PC-9 (cell line): ENCODE measurements around the gene ELMO1. TPM values are rescaled to one million over a fixed set of nuclear protein-coding genes. Genes with fewer than 3 reads are reported as not detected.

Experiments
- BruUV-seq: library from RNA; stranded (reverse); fragments of 400-500 nt; replicated peaks from 2 replicates; lab custom pipeline; 2021; lab: Mats Ljungman, UMichigan
- CTCF ChIA-PET: fragments of 300-600 bp; sonication (Branson Sonifier 250); formaldehyde crosslinking; loops from one replicate; lab custom pipeline; 2022; ENCODE audit warnings: antibody characterized with exemption; lab: Charles Lee
- POLR2A ChIA-PET: fragments of 300-600 bp; sonication (Branson Sonifier 250); formaldehyde crosslinking; loops from one replicate; lab custom pipeline; 2022; ENCODE audit warnings: antibody characterized with exemption; ENCODE audit not compliant: unreplicated experiment; lab: Charles Lee
- DNase-seq, 2 experiments: peaks; one replicate each; pipeline versions ENCODE4 v3.0.0 to v3.0.0-alpha.2; 2015 to 2022; ENCODE audit warnings: mixed read lengths in 1 of 2
- H2AFZ ChIP-seq: fragments of 200-600 bp; sonication (generic); 2 replicates; pipeline ENCODE4 v1.8.1; 2017; ENCODE audit warnings: antibody characterized with exemption
- H3F3A ChIP-seq: fragments of 200-600 bp; sonication (generic); 2 replicates; pipeline ENCODE4 v1.8.1; 2017; ENCODE audit warnings: antibody characterized with exemption, mild to moderate bottlenecking, low read depth; ENCODE audit not compliant: insufficient read depth
- H3K27ac ChIP-seq: fragments of 200-600 bp; sonication (generic); 2 replicates; pipeline ENCODE4 v1.6.1; 2016; ENCODE audit warnings: mixed run types
- H3K27me3 ChIP-seq: fragments of 200-600 bp; sonication (generic); 2 replicates; pipeline ENCODE4 v1.6.1; 2016; ENCODE audit warnings: low read depth, mixed run types; ENCODE audit not compliant: insufficient read depth
- H3K36me3 ChIP-seq: fragments of 200-600 bp; sonication (generic); 2 replicates; pipeline ENCODE4 v1.6.1; 2016; ENCODE audit warnings: low read depth, mixed run types
- H3K4me1 ChIP-seq: fragments of 200-600 bp; sonication (generic); replicated peaks from 2 replicates; pipeline ENCODE4 v1.6.1; 2016; ENCODE audit warnings: mixed run types; ENCODE audit not compliant: insufficient read depth
- H3K4me2 ChIP-seq: fragments of 200-600 bp; sonication (generic); 2 replicates; pipeline ENCODE4 v1.6.1; 2017; ENCODE audit warnings: mixed run types
- H3K4me3 ChIP-seq: fragments of 200-600 bp; sonication (generic); 2 replicates; pipeline ENCODE4 v1.6.1; 2016; ENCODE audit warnings: mixed run types
- H3K79me2 ChIP-seq: fragments of 200-600 bp; sonication (generic); 2 replicates; pipeline ENCODE4 v1.6.1; 2017; ENCODE audit warnings: low read depth, mixed run types
- H3K9me2 ChIP-seq: fragments of 200-600 bp; sonication (generic); 2 replicates; pipeline ENCODE4 v1.8.1; 2017; ENCODE audit warnings: mild to moderate bottlenecking; ENCODE audit not compliant: insufficient read depth
- H3K9me3 ChIP-seq: fragments of 200-600 bp; sonication (generic); 2 replicates; pipeline ENCODE4 v1.8.1; 2016; ENCODE audit warnings: low read depth; ENCODE audit not compliant: insufficient read depth
- H4K20me1 ChIP-seq: fragments of 200-600 bp; sonication (generic); 2 replicates; pipeline ENCODE4 v1.8.1; 2017; ENCODE audit not compliant: insufficient read depth
- EZH2 ChIP-seq: fragments of 200-600 bp; sonication (generic); IDR thresholded peaks from 2 replicates; pipeline ENCODE4 v1.8.0; 2017; ENCODE audit warnings: antibody characterized with exemption, low read depth
- intact Hi-C: fragments of 100-400 bp; cut with micrococcal nuclease; formaldehyde crosslinking; loops from one replicate; pipeline ENCODE4 v1.10.0; 2022; ENCODE audit not compliant: unreplicated experiment
- total RNA-seq: library from RNA; stranded (reverse); gene quantifications from 2 replicates; pipeline ENCODE4 v1.2.3, GENCODE V29; 2021
- TF ChIP-seq, protein P1 (sequence below): fragments of 200-600 bp; sonication (generic); conservative IDR thresholded peaks from 2 replicates; pipeline ENCODE4 v1.6.1; 2017; ENCODE audit warnings: mixed run types, antibody characterized with exemption, mild to moderate bottlenecking, moderate library complexity

Gene ELMO1
- total RNA-seq, 1 experiment from 2014 or later: 4.8 TPM

DNA sequence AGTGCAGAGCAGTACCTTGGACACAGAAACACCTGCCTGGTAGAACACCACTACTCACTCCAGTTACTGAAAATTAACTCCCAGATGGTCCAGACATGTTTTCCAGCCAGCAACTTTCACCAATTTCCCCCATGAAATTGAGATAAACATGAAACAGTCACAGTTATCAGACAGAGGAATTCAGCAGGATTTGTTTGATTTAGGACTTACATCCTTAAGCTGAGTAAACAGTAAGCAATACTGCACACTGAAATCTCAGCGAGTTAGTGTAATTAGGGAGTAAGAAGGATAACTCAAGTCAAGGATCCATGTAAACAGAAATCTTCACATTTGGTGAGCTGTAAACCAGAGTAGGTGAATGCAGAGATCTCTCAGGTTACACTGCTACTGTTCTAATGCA is 353.5 kb downstream of the ELMO1 start:
- no peaks in the 10 kb centered on the region for H3K9me2 ChIP-seq
- no peaks in the 10 kb centered on the region for H3K36me3 ChIP-seq
- DNase-seq: no peak
- no peaks in the 10 kb centered on the region for H3F3A ChIP-seq
- H3K4me1 ChIP-seq: no peaks in the 10 kb centered on the region
- intact Hi-C loops: no loop called here
- H3K9me3 ChIP-seq: no peaks in the 10 kb centered on the region
- ChIA-PET CTCF (no interaction called here), POLR2A (no interaction called here)
- BruUV-seq: no TSS peak
- TF ChIP-seq, protein P1, sequence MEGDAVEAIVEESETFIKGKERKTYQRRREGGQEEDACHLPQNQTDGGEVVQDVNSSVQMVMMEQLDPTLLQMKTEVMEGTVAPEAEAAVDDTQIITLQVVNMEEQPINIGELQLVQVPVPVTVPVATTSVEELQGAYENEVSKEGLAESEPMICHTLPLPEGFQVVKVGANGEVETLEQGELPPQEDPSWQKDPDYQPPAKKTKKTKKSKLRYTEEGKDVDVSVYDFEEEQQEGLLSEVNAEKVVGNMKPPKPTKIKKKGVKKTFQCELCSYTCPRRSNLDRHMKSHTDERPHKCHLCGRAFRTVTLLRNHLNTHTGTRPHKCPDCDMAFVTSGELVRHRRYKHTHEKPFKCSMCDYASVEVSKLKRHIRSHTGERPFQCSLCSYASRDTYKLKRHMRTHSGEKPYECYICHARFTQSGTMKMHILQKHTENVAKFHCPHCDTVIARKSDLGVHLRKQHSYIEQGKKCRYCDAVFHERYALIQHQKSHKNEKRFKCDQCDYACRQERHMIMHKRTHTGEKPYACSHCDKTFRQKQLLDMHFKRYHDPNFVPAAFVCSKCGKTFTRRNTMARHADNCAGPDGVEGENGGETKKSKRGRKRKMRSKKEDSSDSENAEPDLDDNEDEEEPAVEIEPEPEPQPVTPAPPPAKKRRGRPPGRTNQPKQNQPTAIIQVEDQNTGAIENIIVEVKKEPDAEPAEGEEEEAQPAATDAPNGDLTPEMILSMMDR: no peak
- TF ChIP-seq EZH2: no peak
- no peak overlapping the region for H2AFZ ChIP-seq
- H4K20me1 ChIP-seq: no peaks in the 10 kb centered on the region
- H3K4me3 ChIP-seq: no peak overlapping the region
- H3K27me3 ChIP-seq: 0 out of 2 replicates have a peak, but pooled peaks cover 10% of the 10 kb centered on the region
- H3K4me2 ChIP-seq: no peak overlapping the region
- H3K27ac ChIP-seq: no peak overlapping the region
- no peaks in the 10 kb centered on the region for H3K79me2 ChIP-seq

DNA sequence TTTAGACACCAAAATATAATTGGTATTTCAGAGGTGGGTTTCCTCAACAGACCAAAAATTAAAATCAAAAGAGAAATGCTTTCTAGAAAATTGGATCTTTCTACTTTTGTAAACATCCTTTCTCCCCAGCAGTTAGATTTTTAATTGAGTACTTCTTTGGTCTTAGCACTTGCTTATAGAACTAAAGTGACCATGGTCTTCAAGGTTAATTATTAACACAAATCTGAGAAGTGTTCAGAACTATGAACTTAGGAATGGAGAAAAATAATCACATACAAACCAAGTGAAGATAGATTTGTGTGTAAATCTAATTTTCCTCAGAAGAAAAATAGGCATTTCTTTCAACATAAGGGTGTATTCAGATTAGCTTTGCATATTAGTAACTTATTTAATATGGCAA is 355.4 kb downstream of the ELMO1 start:
- no peak overlapping the region for H3K4me3 ChIP-seq
- H3K36me3 ChIP-seq: no peaks in the 10 kb centered on the region
- no peaks in the 10 kb centered on the region for H3K9me3 ChIP-seq
- H3K27me3 ChIP-seq: 0 out of 2 replicates have a peak, but pooled peaks cover 5% of the 10 kb centered on the region
- H3F3A ChIP-seq: no peaks in the 10 kb centered on the region
- ChIA-PET POLR2A (no interaction called here), CTCF (no interaction called here)
- TF ChIP-seq EZH2: no peak
- TF ChIP-seq, protein P1: no peak
- intact Hi-C loops: no loop called here
- H2AFZ ChIP-seq: no peak overlapping the region
- H3K4me1 ChIP-seq: no peaks in the 10 kb centered on the region
- no TSS peak for BruUV-seq
- H4K20me1 ChIP-seq: no peaks in the 10 kb centered on the region
- DNase-seq: no peak
- no peak overlapping the region for H3K4me2 ChIP-seq
- no peaks in the 10 kb centered on the region for H3K79me2 ChIP-seq
- no peak overlapping the region for H3K27ac ChIP-seq
- no peaks in the 10 kb centered on the region for H3K9me2 ChIP-seq

DNA sequence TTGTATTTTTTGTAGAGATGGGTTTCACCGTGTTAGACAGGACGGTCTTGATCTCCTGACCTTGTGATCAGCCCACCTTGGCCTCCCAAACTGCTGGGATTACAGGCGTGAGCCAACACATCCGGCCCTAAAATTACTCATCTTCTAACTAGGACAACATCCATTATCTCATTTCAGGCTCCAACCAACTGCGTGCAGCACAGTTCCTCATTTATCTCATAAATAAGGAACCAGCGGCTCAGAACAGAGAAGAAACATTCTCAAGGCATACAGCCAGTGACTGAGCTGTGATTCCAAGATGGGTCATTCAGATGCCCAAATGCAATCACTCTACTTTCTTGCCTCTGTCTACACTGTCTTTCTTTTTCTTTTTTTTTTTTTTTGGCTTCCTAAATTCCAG is 356.1 kb downstream of the ELMO1 start:
- H3K9me3 ChIP-seq: no peaks in the 10 kb centered on the region
- no peaks in the 10 kb centered on the region for H3K4me1 ChIP-seq
- no peaks in the 10 kb centered on the region for H3K9me2 ChIP-seq
- no peak for TF ChIP-seq EZH2
- TF ChIP-seq, protein P1: no peak
- no peak overlapping the region for H3K4me3 ChIP-seq
- no peaks in the 10 kb centered on the region for H3K79me2 ChIP-seq
- intact Hi-C loops: no loop called here
- no peak overlapping the region for H3K27ac ChIP-seq
- H3F3A ChIP-seq: no peaks in the 10 kb centered on the region
- no TSS peak for BruUV-seq
- POLR2A ChIA-PET: no interaction called here
- CTCF ChIA-PET: no interaction called here
- DNase-seq: no peak
- H3K36me3 ChIP-seq: no peaks in the 10 kb centered on the region
- no peak overlapping the region for H3K4me2 ChIP-seq
- 0 out of 2 replicates have a peak, but pooled peaks cover 5% of the 10 kb centered on the region for H3K27me3 ChIP-seq
- no peaks in the 10 kb centered on the region for H4K20me1 ChIP-seq
- H2AFZ ChIP-seq: no peak overlapping the region
